Sigmoid colon (tissue), 7 donors: ENCODE measurements around the gene ADK. TPM values are rescaled to one million over a fixed set of nuclear protein-coding genes. Genes with fewer than 3 reads are reported as not detected.

Source experiments
- DNase-seq: peaks from one replicate; pipeline ENCODE4 v3.0.0-alpha.2; 2019
- H3K27ac ChIP-seq, 4 donors: fragments of 200-600 bp; sonication (generic); one replicate each; pipeline ENCODE4 v1.5.1; 2016 to 2019; ENCODE audit warnings: mild to moderate bottlenecking in 1 of 4
- H3K27me3 ChIP-seq, 3 donors: fragments of 200-600 bp; sonication (generic); one replicate each; pipeline ENCODE4 v1.5.1; 2019; ENCODE audit warnings: mild to moderate bottlenecking in 1 of 3
- H3K36me3 ChIP-seq, 4 donors: fragments of 200-600 bp; sonication (generic); one replicate each; pipeline ENCODE4 v1.5.1; 2016 to 2019
- H3K4me1 ChIP-seq, 4 donors: fragments of 200-600 bp; sonication (generic); one replicate each; pipeline ENCODE4 v1.5.1; 2017 to 2019
- H3K4me3 ChIP-seq, 4 donors: fragments of 200-600 bp; sonication (generic); one replicate each; pipeline ENCODE4 v1.5.1; 2017 to 2019; ENCODE audit warnings: mild to moderate bottlenecking in 2 of 4, moderate library complexity in 1 of 4
- H3K9me3 ChIP-seq, 4 donors: fragments of 200-600 bp in 3 of 4; sonication (generic) in 3 of 4; one replicate each; pipeline versions ENCODE4 v1.5.1 to v1.6.1; 2013 to 2019
- EP300 ChIP-seq, 4 donors: sonication (generic); formaldehyde crosslinking; IDR thresholded peaks; one replicate each; pipeline ENCODE4 v1.6.1; 2017; ENCODE audit warnings: antibody characterized with exemption in 4 of 4
- POLR2A ChIP-seq, 2 donors: fragments of 450-650 bp; IDR thresholded peaks; one replicate each; pipeline ENCODE4 v1.6.1; 2016; ENCODE audit warnings: antibody characterized with exemption in 2 of 2, mild to moderate bottlenecking in 2 of 2, moderate library complexity in 2 of 2
- POLR2AphosphoS5 ChIP-seq, 4 donors: sonication (generic); formaldehyde crosslinking; IDR thresholded peaks; one replicate each; pipeline ENCODE4 v1.6.1; 2017; ENCODE audit warnings: antibody characterized with exemption in 4 of 4
- WGBS, 2 donors: extraction: QIAGEN DNeasy Blood & Tissue Kit; methylation state at CpG; one replicate each; pipeline ENCODE4 v1.1.7; 2013; 5-methylcytosine and 5-hydroxymethylcytosine counted together
- intact Hi-C: fragments of 100-400 bp; cut with DNase I; formaldehyde crosslinking; loops from one replicate; pipeline ENCODE4 v1.15.1; 2023
- polyA plus RNA-seq, 3 donors: library from polyadenylated mRNA; stranded (reverse); fragments of 200-250 nt; gene quantifications; one replicate each; pipeline ENCODE4 v1.2.3, GENCODE V29; 2013
- total RNA-seq, 4 donors: library from RNA; depleted of rRNA; stranded (reverse); fragments of >200 nt; gene quantifications; one replicate each; pipeline ENCODE4 v1.1.0, GENCODE V29; 2016
- TF ChIP-seq, protein P1 (sequence below), 4 experiments: fragments of 450-650 bp in 3 of 4; fragments of 200-600 bp in 1 of 4; IDR thresholded peaks; one replicate each; pipeline ENCODE4 v1.5.1; 2016 to 2019; ENCODE audit warnings: antibody characterized with exemption in 4 of 4, mild to moderate bottlenecking in 3 of 4, moderate library complexity in 2 of 4
- donor health status: healthy with polysubstance abuse.
- donor health status: Bipolar disorder and iron deficiency.
- donor health status: healthy.

ADK gene
- total and polyA plus RNA-seq, 7 donors = 15.2 to 31.3 (median 25.3) TPM

GRCh38 chr10:74433993-74434392 lies 283.0 kb downstream of the ADK start:
- Histone ChIP-seq H3K27me3 (no peaks in the 10 kb centered on the region), H3K27ac (no peak overlapping the region), H3K4me1 (no peaks in the 10 kb centered on the region), H3K9me3 (no peaks in the 10 kb centered on the region), H3K4me3 (no peak overlapping the region), H3K36me3 (no peaks in the 10 kb centered on the region)
- intact Hi-C loops = no loop called here
- TF ChIP-seq POLR2A (IDR thresholded peaks at IDR 0.05) = no peak
- TF ChIP-seq POLR2AphosphoS5 (IDR thresholded peaks at IDR 0.05) = no peak
- TF ChIP-seq, protein P1, sequence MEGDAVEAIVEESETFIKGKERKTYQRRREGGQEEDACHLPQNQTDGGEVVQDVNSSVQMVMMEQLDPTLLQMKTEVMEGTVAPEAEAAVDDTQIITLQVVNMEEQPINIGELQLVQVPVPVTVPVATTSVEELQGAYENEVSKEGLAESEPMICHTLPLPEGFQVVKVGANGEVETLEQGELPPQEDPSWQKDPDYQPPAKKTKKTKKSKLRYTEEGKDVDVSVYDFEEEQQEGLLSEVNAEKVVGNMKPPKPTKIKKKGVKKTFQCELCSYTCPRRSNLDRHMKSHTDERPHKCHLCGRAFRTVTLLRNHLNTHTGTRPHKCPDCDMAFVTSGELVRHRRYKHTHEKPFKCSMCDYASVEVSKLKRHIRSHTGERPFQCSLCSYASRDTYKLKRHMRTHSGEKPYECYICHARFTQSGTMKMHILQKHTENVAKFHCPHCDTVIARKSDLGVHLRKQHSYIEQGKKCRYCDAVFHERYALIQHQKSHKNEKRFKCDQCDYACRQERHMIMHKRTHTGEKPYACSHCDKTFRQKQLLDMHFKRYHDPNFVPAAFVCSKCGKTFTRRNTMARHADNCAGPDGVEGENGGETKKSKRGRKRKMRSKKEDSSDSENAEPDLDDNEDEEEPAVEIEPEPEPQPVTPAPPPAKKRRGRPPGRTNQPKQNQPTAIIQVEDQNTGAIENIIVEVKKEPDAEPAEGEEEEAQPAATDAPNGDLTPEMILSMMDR (IDR thresholded peaks at IDR 0.05) = no peak
- TF ChIP-seq EP300 (IDR thresholded peaks at IDR 0.05) = no peak
- WGBS, 2 donors = 96 to 100% methylated on average over 1 of the region's 1 CpG
- DNase-seq = no peak

DNA sequence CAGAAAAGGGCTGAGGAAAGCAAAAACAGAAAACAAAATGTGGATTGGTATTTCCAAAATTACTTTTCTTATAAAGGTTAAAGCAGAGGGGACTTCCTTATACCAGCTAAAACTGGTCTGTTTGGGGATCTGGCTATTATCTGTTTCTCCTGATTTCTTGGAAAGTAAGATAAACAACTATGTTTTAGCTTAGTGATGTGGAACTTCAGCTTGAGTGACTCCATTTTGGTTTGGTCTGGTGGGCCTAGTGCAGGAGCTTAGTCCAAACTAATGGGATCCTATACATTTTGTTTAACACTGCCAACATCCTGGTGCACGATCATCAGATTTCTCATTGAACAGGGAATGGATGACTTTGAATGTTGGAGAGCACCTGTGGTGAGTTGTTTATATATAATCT lies 283.5 kb downstream of the ADK start:
- no peaks in the 10 kb centered on the region for H3K9me3 ChIP-seq
- H3K27ac ChIP-seq = no peak overlapping the region
- H3K27me3 ChIP-seq = no peaks in the 10 kb centered on the region
- H3K4me3 ChIP-seq = no peak overlapping the region
- no peak for DNase-seq
- TF ChIP-seq POLR2AphosphoS5 (IDR thresholded peaks at IDR 0.05) (no peak), POLR2A (IDR thresholded peaks at IDR 0.05) (no peak), EP300 (IDR thresholded peaks at IDR 0.05) (no peak)
- TF ChIP-seq, protein P1 (IDR thresholded peaks at IDR 0.05) = no peak
- intact Hi-C loops = no loop called here
- no peaks in the 10 kb centered on the region for H3K4me1 ChIP-seq
- 95 to 99% methylated on average over 1 of the region's 1 CpG for WGBS, 2 donors
- no peaks in the 10 kb centered on the region for H3K36me3 ChIP-seq

- TF ChIP-seq, protein P1 (IDR thresholded peaks at IDR 0.05) = no peak
- TF ChIP-seq EP300 (IDR thresholded peaks at IDR 0.05) = no peak
- TF ChIP-seq POLR2A (IDR thresholded peaks at IDR 0.05) = no peak
- no peak for TF ChIP-seq POLR2AphosphoS5 (IDR thresholded peaks at IDR 0.05)
- Histone ChIP-seq H3K36me3 (no peaks in the 10 kb centered on the region), H3K4me1 (no peaks in the 10 kb centered on the region), H3K27me3 (no peaks in the 10 kb centered on the region), H3K27ac (no peak overlapping the region), H3K9me3 (no peaks in the 10 kb centered on the region), H3K4me3 (no peak overlapping the region)
- intact Hi-C loops = no loop called here
- 92 to 97% methylated on average over 3 of the region's 3 CpGs for WGBS, 2 donors
- DNase-seq = no peak
Observed at GRCh38 chr10:74436523-74437170, 285.6 kb downstream of the ADK start.

DNA sequence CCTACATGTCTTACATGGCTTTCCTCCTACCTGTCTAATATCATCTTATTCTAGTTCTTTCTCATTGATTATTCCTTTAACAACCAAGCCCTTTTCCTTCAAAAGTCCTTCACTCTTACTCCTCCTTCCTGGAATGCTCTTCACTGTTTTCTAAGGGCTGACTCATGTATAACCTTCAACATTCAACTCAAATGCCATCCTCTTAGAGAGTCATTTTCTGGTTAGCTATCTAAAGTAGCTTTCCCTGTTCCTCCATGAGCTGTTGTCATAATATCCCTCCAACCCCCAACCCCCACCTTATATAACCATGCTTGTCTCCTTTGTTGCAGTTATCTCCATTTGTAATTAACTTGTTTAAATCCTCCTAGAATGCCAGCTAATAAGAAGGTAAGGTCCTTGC lies 286.8 kb downstream of the ADK start:
- H3K27ac ChIP-seq = no peak overlapping the region

GRCh38 chr10:74439213-74439612 lies 288.2 kb downstream of the ADK start:
- intact Hi-C loops = no loop called here
- Histone ChIP-seq H3K9me3 (no peaks in the 10 kb centered on the region), H3K4me1 (no peaks in the 10 kb centered on the region), H3K27ac (no peak overlapping the region), H3K4me3 (no peak overlapping the region), H3K27me3 (no peaks in the 10 kb centered on the region), H3K36me3 (no peaks in the 10 kb centered on the region)
- WGBS, 2 donors = 25 to 27% methylated on average over 1 of the region's 1 CpG
- TF ChIP-seq, protein P1 (IDR thresholded peaks at IDR 0.05) = no peak
- no peak for TF ChIP-seq EP300 (IDR thresholded peaks at IDR 0.05)
- TF ChIP-seq POLR2A (IDR thresholded peaks at IDR 0.05) = no peak
- no peak for DNase-seq

More for the DNA sequence above, 286.8 kb downstream of the ADK start:
- Histone ChIP-seq H3K36me3 (no peaks in the 10 kb centered on the region), H3K9me3 (no peaks in the 10 kb centered on the region), H3K4me1 (no peaks in the 10 kb centered on the region), H3K27me3 (no peaks in the 10 kb centered on the region), H3K4me3 (no peak overlapping the region)
- no peak for TF ChIP-seq EP300 (IDR thresholded peaks at IDR 0.05)
- DNase-seq = no peak
- intact Hi-C loops = no loop called here
